ENCODE measurements around the gene GLI3.

DNA sequence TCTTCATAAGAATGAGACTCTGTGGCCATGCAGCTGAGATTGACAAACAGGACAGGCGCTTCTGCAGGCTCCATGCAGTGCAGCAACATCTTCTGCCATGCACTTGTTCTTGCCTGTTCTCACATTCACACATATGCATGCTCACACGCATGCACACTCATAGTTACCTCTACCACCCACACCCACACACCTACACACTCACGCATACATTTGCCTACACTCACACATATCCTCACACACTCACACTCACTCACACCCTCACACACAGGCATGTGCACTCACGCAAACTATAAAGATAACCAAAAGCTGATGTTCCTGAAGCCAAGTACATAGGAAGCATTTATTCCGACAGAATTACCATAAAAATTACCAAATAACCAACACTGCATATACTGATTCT is 15.7 kb downstream of the GLI3 start:
- TF ChIP-seq, protein P1, sequence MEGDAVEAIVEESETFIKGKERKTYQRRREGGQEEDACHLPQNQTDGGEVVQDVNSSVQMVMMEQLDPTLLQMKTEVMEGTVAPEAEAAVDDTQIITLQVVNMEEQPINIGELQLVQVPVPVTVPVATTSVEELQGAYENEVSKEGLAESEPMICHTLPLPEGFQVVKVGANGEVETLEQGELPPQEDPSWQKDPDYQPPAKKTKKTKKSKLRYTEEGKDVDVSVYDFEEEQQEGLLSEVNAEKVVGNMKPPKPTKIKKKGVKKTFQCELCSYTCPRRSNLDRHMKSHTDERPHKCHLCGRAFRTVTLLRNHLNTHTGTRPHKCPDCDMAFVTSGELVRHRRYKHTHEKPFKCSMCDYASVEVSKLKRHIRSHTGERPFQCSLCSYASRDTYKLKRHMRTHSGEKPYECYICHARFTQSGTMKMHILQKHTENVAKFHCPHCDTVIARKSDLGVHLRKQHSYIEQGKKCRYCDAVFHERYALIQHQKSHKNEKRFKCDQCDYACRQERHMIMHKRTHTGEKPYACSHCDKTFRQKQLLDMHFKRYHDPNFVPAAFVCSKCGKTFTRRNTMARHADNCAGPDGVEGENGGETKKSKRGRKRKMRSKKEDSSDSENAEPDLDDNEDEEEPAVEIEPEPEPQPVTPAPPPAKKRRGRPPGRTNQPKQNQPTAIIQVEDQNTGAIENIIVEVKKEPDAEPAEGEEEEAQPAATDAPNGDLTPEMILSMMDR (IDR thresholded peaks at IDR 0.05), result no peak
- TF ChIP-seq TCF7 (CRISPR knock-in tag; IDR thresholded peaks at IDR 0.05; ENCODE audit: low read depth) (no peak), ZNF232 (CRISPR knock-in tag; IDR thresholded peaks at IDR 0.05) (no peak), TEAD4 (CRISPR knock-in tag; IDR thresholded peaks at IDR 0.05) (no peak), SP1 (CRISPR knock-in tag; conservative IDR thresholded peaks at IDR 0.05) (no peak), ZBTB21 (CRISPR knock-in tag; IDR thresholded peaks at IDR 0.05; ENCODE audit: borderline replicate concordance) (no peak), CBFB (CRISPR knock-in tag; IDR thresholded peaks at IDR 0.05; ENCODE audit: low read depth) (no peak), PRRX2 (CRISPR knock-in tag; IDR thresholded peaks at IDR 0.05) (no peak)
- TF ChIP-seq, protein P2, sequence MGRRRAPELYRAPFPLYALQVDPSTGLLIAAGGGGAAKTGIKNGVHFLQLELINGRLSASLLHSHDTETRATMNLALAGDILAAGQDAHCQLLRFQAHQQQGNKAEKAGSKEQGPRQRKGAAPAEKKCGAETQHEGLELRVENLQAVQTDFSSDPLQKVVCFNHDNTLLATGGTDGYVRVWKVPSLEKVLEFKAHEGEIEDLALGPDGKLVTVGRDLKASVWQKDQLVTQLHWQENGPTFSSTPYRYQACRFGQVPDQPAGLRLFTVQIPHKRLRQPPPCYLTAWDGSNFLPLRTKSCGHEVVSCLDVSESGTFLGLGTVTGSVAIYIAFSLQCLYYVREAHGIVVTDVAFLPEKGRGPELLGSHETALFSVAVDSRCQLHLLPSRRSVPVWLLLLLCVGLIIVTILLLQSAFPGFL (CRISPR knock-in tag; IDR thresholded peaks at IDR 0.05; ENCODE audit: borderline replicate concordance), result no peak
- TF ChIP-seq, protein P3, sequence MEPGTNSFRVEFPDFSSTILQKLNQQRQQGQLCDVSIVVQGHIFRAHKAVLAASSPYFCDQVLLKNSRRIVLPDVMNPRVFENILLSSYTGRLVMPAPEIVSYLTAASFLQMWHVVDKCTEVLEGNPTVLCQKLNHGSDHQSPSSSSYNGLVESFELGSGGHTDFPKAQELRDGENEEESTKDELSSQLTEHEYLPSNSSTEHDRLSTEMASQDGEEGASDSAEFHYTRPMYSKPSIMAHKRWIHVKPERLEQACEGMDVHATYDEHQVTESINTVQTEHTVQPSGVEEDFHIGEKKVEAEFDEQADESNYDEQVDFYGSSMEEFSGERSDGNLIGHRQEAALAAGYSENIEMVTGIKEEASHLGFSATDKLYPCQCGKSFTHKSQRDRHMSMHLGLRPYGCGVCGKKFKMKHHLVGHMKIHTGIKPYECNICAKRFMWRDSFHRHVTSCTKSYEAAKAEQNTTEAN (CRISPR knock-in tag; IDR thresholded peaks at IDR 0.05), result 0 out of 2 replicates have a peak, but pooled peaks have one; percentile 82

Measured in WTC11 (cell line).